GM12875 (cell line): Measurements from ENCODE around the gene RCAN2.

Experiments
- H3K4me3 ChIP-seq: one replicate; pipeline ENCODE4 v1.5.1; 2011; ENCODE audit warnings: low read depth, low read length, control low read depth
- CTCF ChIP-seq: IDR thresholded peaks from 2 replicates; pipeline ENCODE4 v1.5.1; 2011; ENCODE audit warnings: low read depth, mild to moderate bottlenecking, control low read depth, inconsistent platforms, low read length, moderate library complexity, borderline replicate concordance; ENCODE audit not compliant: insufficient read depth

RCAN2 gene

DNA sequence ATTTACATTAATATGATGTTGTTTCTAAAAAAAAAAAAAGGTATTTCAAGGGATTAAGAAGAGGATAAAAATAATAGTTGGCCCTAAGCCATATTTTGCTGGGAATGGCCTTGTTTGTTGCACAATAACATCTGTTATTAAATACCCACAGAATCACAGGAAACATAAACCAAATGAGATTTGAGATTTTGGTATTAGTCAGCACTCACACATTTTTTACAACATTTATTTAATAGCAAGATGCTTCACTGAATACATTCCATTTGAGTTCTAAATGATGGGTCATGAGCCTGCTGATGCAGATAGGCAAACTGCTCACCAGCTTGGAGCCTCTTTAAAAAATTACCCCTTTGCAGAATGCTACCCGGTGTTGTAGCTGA is 227.6 kb downstream of the RCAN2 start:
- no peak overlapping the region for H3K4me3 ChIP-seq
- no peak for TF ChIP-seq CTCF

- no peak overlapping the region for H3K4me3 ChIP-seq
- no peak for TF ChIP-seq CTCF
Measured at GRCh38 chr6:46262928-46263706, 228.1 kb downstream of the RCAN2 start.

- no peak for TF ChIP-seq CTCF
- no peak overlapping the region for H3K4me3 ChIP-seq
Measured at GRCh38 chr6:46258249-46258648, 233.0 kb downstream of the RCAN2 start.

DNA sequence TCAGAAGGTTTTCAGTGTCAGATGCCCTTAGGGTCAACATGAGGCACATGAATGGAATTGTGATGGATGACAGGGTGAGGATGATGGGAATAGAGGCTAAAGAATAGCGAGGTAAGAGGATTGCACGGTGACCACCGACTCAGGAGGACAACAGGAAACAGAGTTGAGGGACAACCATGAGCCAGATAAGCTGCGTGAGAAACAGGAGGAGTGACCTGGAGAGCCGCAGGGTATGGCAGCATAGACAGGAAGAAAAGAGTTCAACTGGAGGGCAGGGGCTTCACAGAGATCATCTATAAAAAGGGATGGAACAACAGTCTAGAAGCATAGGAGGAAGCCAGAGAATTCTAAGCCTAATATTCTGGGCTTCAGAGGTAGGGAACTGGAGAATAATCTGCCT is 235.7 kb downstream of the RCAN2 start:
- TF ChIP-seq CTCF: no peak
- no peak overlapping the region for H3K4me3 ChIP-seq

- no peak overlapping the region for H3K4me3 ChIP-seq
- TF ChIP-seq CTCF: no peak
Measured at GRCh38 chr6:46254946-46255345, 236.3 kb downstream of the RCAN2 start.

- TF ChIP-seq CTCF: no peak
- H3K4me3 ChIP-seq: no peak overlapping the region
Measured at GRCh38 chr6:46254331-46254730, 236.9 kb downstream of the RCAN2 start.

- TF ChIP-seq CTCF: no peak
- H3K4me3 ChIP-seq: no peak overlapping the region
Measured at GRCh38 chr6:46251583-46252339, 239.5 kb downstream of the RCAN2 start.
